Tibial artery (tissue), 4 donors: ENCODE data around the gene C11orf16.

Experiments used
- DNase-seq, 2 donors: peaks; one replicate each; pipeline ENCODE4 v3.0.0-alpha.2; 2019
- H3K27ac ChIP-seq, 2 donors: fragments of 200-600 bp; sonication (generic) in 1 of 2; 1 replicate in 1 of 2; 2 replicates in 1 of 2; pipeline ENCODE4 v1.5.1; 2018 to 2019; ENCODE audit warnings: mild to moderate bottlenecking in 1 of 2
- H3K27me3 ChIP-seq, 2 donors: fragments of 200-600 bp; sonication (generic) in 1 of 2; one replicate each; pipeline versions ENCODE4 v1.5.1 to v1.6.0; 2016 to 2019
- H3K36me3 ChIP-seq, 3 donors: fragments of 200-600 bp; sonication (generic) in 2 of 3; one replicate each; pipeline ENCODE4 v1.5.1; 2016 to 2019; ENCODE audit warnings: mild to moderate bottlenecking in 2 of 3
- H3K4me1 ChIP-seq, 4 donors: fragments of 200-600 bp; sonication (generic) in 2 of 4; 1 replicate in 3 of 4; 2 replicates in 1 of 4; pipeline ENCODE4 v1.5.1; 2016 to 2019
- H3K4me3 ChIP-seq, 2 donors: fragments of 200-600 bp; sonication (generic) in 1 of 2; 1 replicate in 1 of 2; 2 replicates in 1 of 2; pipeline ENCODE4 v1.5.1; 2018 to 2019; ENCODE audit warnings: mild to moderate bottlenecking in 2 of 2
- H3K9me3 ChIP-seq, 3 donors: fragments of 200-600 bp; sonication (generic) in 1 of 3; one replicate each; pipeline ENCODE4 v1.5.1; 2016 to 2019
- intact Hi-C: fragments of 100-400 bp; cut with DNase I; formaldehyde crosslinking; loops from one replicate; pipeline ENCODE4 v1.15.0; 2023; ENCODE audit warnings: low total_unique reads
- TF ChIP-seq, protein P1 (sequence below), 2 experiments: fragments of 200-600 bp in 1 of 2; fragments of 450-650 bp in 1 of 2; IDR thresholded peaks; one replicate each; pipeline ENCODE4 v1.5.1; 2017 to 2019; ENCODE audit warnings: antibody characterized with exemption in 2 of 2, mild to moderate bottlenecking in 1 of 2, moderate library complexity in 1 of 2

The C11orf16 gene

GRCh38 chr11:8926236-8926635 lies 6.5 kb downstream of the C11orf16 start:
- TF ChIP-seq, protein P1, sequence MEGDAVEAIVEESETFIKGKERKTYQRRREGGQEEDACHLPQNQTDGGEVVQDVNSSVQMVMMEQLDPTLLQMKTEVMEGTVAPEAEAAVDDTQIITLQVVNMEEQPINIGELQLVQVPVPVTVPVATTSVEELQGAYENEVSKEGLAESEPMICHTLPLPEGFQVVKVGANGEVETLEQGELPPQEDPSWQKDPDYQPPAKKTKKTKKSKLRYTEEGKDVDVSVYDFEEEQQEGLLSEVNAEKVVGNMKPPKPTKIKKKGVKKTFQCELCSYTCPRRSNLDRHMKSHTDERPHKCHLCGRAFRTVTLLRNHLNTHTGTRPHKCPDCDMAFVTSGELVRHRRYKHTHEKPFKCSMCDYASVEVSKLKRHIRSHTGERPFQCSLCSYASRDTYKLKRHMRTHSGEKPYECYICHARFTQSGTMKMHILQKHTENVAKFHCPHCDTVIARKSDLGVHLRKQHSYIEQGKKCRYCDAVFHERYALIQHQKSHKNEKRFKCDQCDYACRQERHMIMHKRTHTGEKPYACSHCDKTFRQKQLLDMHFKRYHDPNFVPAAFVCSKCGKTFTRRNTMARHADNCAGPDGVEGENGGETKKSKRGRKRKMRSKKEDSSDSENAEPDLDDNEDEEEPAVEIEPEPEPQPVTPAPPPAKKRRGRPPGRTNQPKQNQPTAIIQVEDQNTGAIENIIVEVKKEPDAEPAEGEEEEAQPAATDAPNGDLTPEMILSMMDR (IDR thresholded peaks at IDR 0.05): no peak
- intact Hi-C loops: no loop called here
- no peak for DNase-seq
- Histone ChIP-seq H3K4me1 (no peaks in the 10 kb centered on the region), H3K27ac (no peak overlapping the region), H3K27me3 (no peaks in the 10 kb centered on the region), H3K36me3 (peaks cover 15 to 39% (median 28%) of the 10 kb centered on the region in 3 donors), H3K4me3 (no peak overlapping the region), H3K9me3 (no peaks in the 10 kb centered on the region)

DNA sequence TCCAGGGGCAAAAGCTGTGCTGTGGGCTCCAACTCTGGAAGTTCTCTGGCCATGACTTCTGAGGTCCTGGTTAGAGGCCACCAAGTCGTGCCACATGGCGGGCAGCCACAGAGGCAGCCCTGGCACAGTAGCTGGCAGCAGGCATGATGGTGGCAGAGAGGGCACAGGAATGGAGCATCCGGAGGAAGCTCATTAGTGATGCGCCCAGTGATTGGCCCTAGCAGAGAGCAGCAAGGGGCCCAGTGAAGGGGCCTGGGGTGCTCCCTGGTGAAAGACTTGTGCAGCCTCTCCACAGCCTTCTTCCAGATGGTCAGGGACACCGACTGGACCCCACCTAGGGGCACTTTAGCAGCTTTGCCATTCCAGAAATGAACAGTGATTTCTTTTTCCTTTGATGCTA lies 7.0 kb downstream of the C11orf16 start:
- no peak for DNase-seq
- intact Hi-C loops: no loop called here

GRCh38 chr11:8922691-8923090 lies 10.1 kb downstream of the C11orf16 start:
- DNase-seq: no peak
- H3K27me3 ChIP-seq: no peaks in the 10 kb centered on the region
- no peaks in the 10 kb centered on the region for H3K9me3 ChIP-seq
- H3K27ac ChIP-seq: no peak overlapping the region
- TF ChIP-seq, protein P1 (IDR thresholded peaks at IDR 0.05): no peak
- H3K4me1 ChIP-seq: peaks cover 0 to 6% (median 4%) of the 10 kb centered on the region in 4 donors
- H3K36me3 ChIP-seq: peaks cover 35 to 74% (median 56%) of the 10 kb centered on the region in 3 donors
- no peak overlapping the region for H3K4me3 ChIP-seq
- intact Hi-C loops: no loop called here

More for the DNA sequence above, 7.0 kb downstream of the C11orf16 start:
- H3K27ac ChIP-seq: no peak overlapping the region
- no peaks in the 10 kb centered on the region for H3K9me3 ChIP-seq
- H3K4me3 ChIP-seq: no peak overlapping the region
- no peaks in the 10 kb centered on the region for H3K4me1 ChIP-seq
- H3K36me3 ChIP-seq: peaks cover 16 to 45% (median 31%) of the 10 kb centered on the region in 3 donors
- TF ChIP-seq, protein P1 (IDR thresholded peaks at IDR 0.05): no peak
- no peaks in the 10 kb centered on the region for H3K27me3 ChIP-seq

DNA sequence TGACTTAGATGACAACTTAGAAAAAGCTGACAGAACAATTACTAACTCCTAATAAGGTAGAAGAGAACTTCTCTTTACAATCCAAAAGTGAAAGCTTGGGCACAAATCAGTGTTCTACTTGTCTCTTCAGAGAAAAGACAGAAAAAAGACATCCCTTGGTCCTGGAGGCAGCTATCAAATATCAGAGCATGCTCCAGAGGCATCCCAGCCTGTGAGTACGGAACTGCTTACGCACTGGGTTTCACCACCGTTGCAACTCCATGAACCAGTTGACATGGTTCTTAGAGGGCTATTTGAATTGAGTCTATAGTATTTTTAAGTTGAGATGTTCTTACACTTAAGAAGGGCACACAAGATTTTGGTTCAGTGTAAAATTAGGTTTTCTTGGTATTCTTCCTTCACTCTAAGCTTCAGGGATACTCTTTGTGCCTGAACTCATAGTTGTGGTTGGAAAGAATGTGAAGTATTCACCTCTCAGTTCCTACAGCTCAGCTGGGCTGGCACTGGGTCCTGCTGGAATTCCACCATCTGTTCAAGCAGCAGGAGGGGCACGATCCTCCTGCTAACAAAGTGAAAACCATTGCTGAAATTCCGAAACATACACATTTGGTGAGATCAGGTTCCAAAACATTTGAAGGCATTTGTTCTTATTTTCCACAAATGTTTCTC lies 15.5 kb downstream of the C11orf16 start:
- TF ChIP-seq, protein P1 (IDR thresholded peaks at IDR 0.05): no peak
- H3K27me3 ChIP-seq: no peaks in the 10 kb centered on the region
- H3K4me1 ChIP-seq: peaks cover 0 to 47% (median 34%) of the 10 kb centered on the region in 4 donors
- no peak for DNase-seq
- H3K9me3 ChIP-seq: no peaks in the 10 kb centered on the region
- intact Hi-C loops: loop anchor here (5.0 kb wide), 2 partner anchors 40 to 220 kb away; no protein-coding TSS in a partner anchor
- peak overlapping the region; percentile 64 to 70 for H3K27ac ChIP-seq
- peaks cover 28 to 45% (median 39%) of the 10 kb centered on the region in 3 donors for H3K36me3 ChIP-seq
- H3K4me3 ChIP-seq: peak overlapping the region; percentile 0 to 17

GRCh38 chr11:8914661-8915018 lies 18.1 kb downstream of the C11orf16 start:
- Histone ChIP-seq H3K36me3 (peaks cover 9 to 18% (median 15%) of the 10 kb centered on the region in 3 donors), H3K27ac (peak overlapping the region; percentile 66 to 68), H3K4me1 (peaks cover 0 to 60% (median 40%) of the 10 kb centered on the region in 4 donors), H3K9me3 (no peaks in the 10 kb centered on the region), H3K27me3 (no peaks in the 10 kb centered on the region), H3K4me3 (peak overlapping the region; percentile 23 to 37)
- TF ChIP-seq, protein P1 (IDR thresholded peaks at IDR 0.05): no peak
- intact Hi-C loops: loop anchor here (5.0 kb wide), 2 partner anchors 43 to 223 kb away; no protein-coding TSS in a partner anchor
- no peak for DNase-seq
